HepG2 (cell line): Measurements from ENCODE around the gene ZSCAN26. TPM values are rescaled to one million over a fixed set of nuclear protein-coding genes. Genes with fewer than 3 reads are reported as not detected.

Experiments
- AGO1 ChIP-seq: fragments of 200-400 bp; formaldehyde crosslinking; IDR thresholded peaks from 2 replicates; pipeline ENCODE4 v1.6.1; 2017; ENCODE audit warnings: mild to moderate bottlenecking, low read depth, low read length, moderate library complexity; ENCODE audit not compliant: poor library complexity, severe bottlenecking
- ARHGAP35 ChIP-seq: sonication (generic); formaldehyde crosslinking; IDR thresholded peaks from 2 replicates; pipeline ENCODE4 v1.9.0; 2022; ENCODE audit warnings: mild to moderate bottlenecking, inconsistent platforms, moderate library complexity, missing genetic modification reagents, borderline replicate concordance
- ATF7 ChIP-seq, 2 experiments: fragments of 450-650 bp in 1 of 2; sonication (generic) in 1 of 2; formaldehyde crosslinking in 1 of 2; IDR thresholded peaks; 2 replicates each; pipeline versions ENCODE4 v1.4.0 to v1.6.1; 2016 to 2020; ENCODE audit warnings: antibody characterized with exemption in 1 of 2, mild to moderate bottlenecking in 1 of 2, missing genetic modification reagents in 1 of 2
- BCL6 ChIP-seq: IDR thresholded peaks from 2 replicates; pipeline ENCODE4 v1.6.1; 2016; ENCODE audit warnings: missing genetic modification reagents, missing compliant biosample characterization
- BHLHE40 ChIP-seq: IDR thresholded peaks from 2 replicates; pipeline ENCODE4 v1.6.1; 2011; ENCODE audit warnings: low read length, improper control_type of control experiment
- CREBL2 ChIP-seq: sonication (generic); formaldehyde crosslinking; IDR thresholded peaks from 2 replicates; pipeline ENCODE4 v1.8.1; 2023; ENCODE audit warnings: missing genetic modification reagents, mild to moderate bottlenecking, borderline replicate concordance
- FOXM1 ChIP-seq: sonication (generic); formaldehyde crosslinking; IDR thresholded peaks from 2 replicates; pipeline ENCODE4 v1.5.0; 2020; ENCODE audit warnings: missing genetic modification reagents
- NONO ChIP-seq, 2 experiments: fragments of 450-650 bp in 1 of 2; sonication (generic) in 1 of 2; formaldehyde crosslinking in 1 of 2; IDR thresholded peaks in 1 of 2; conservative IDR thresholded peaks in 1 of 2; 2 replicates each; pipeline versions ENCODE4 v1.6.1 to v1.8.0; 2017 to 2022; ENCODE audit warnings: mild to moderate bottlenecking in 1 of 2, missing genetic modification reagents in 1 of 2, moderate library complexity in 1 of 2
- PTBP1 ChIP-seq: fragments of 200-400 bp; formaldehyde crosslinking; IDR thresholded peaks from 2 replicates; pipeline ENCODE4 v1.6.1; 2018; ENCODE audit warnings: low read length, low read depth; ENCODE audit not compliant: poor library complexity, severe bottlenecking
- SATB2 ChIP-seq: sonication (generic); formaldehyde crosslinking; IDR thresholded peaks from 2 replicates; pipeline ENCODE4 v1.5.0; 2020; ENCODE audit warnings: missing genetic modification reagents
- TBX3 ChIP-seq: fragments of 450-650 bp; IDR thresholded peaks from 2 replicates; pipeline ENCODE4 v1.6.1; 2017; ENCODE audit warnings: antibody characterized with exemption, mild to moderate bottlenecking, inconsistent platforms, borderline replicate concordance
- THAP11 ChIP-seq: IDR thresholded peaks from 2 replicates; pipeline ENCODE4 v1.6.1; 2016; ENCODE audit warnings: missing biosample characterization, missing genetic modification reagents
- THAP8 ChIP-seq: sonication (generic); formaldehyde crosslinking; IDR thresholded peaks from 2 replicates; pipeline ENCODE4 v1.5.1; 2020; ENCODE audit warnings: missing genetic modification reagents, mild to moderate bottlenecking, borderline replicate concordance
- ZNF382 ChIP-seq: sonication (generic); formaldehyde crosslinking; IDR thresholded peaks from 2 replicates; pipeline ENCODE4 v1.5.0; 2020; ENCODE audit warnings: missing genetic modification reagents, mild to moderate bottlenecking, borderline replicate concordance
- ZNF563 ChIP-seq: sonication (generic); formaldehyde crosslinking; IDR thresholded peaks from 2 replicates; pipeline ENCODE4 v1.8.0; 2022; ENCODE audit warnings: mild to moderate bottlenecking, moderate library complexity, missing genetic modification reagents
- ZNF607 ChIP-seq: sonication (generic); formaldehyde crosslinking; IDR thresholded peaks from 2 replicates; pipeline ENCODE4 v1.5.1; 2020; ENCODE audit warnings: missing genetic modification reagents, mild to moderate bottlenecking, borderline replicate concordance
- ZNF614 ChIP-seq: IDR thresholded peaks from 2 replicates; pipeline ENCODE4 v1.6.1; 2018; ENCODE audit warnings: missing biosample characterization, missing genetic modification reagents, inconsistent platforms, borderline replicate concordance
- ZNF775 ChIP-seq: sonication (generic); formaldehyde crosslinking; IDR thresholded peaks from 2 replicates; pipeline ENCODE4 v1.4.0; 2020; ENCODE audit warnings: missing genetic modification reagents, mild to moderate bottlenecking, moderate library complexity, borderline replicate concordance
- polyA plus RNA-seq, 8 experiments: library from polyadenylated mRNA; depleted of rRNA in 3 of 8; stranded (reverse) in 7 of 8; unstranded in 1 of 8; fragments of >200 nt; fragmentation: Illumina TruSeq in 4 of 8; extraction: Trizol in 4 of 8; gene quantifications; 2 replicates each; pipeline versions ENCODE4 v1.2.1 to v1.2.3, GENCODE V29; 2011 to 2016; ENCODE audit warnings: low read depth in 4 of 8, missing spikeins in 1 of 8, mixed read lengths in 1 of 8; ENCODE audit not compliant: insufficient read depth in 1 of 8
- total RNA-seq, 5 experiments: library from RNA; depleted of rRNA; stranded (reverse); fragments of >200 nt; fragmentation: Illumina TruSeq; extraction: Trizol; gene quantifications; 2 replicates each; pipeline ENCODE4 v1.2.3, GENCODE V29; 2016; ENCODE audit warnings: low read depth in 1 of 5
- TF ChIP-seq, protein P1 (sequence below): sonication (generic); formaldehyde crosslinking; IDR thresholded peaks from 2 replicates; pipeline ENCODE4 v1.5.1; 2020; ENCODE audit warnings: missing genetic modification reagents, mild to moderate bottlenecking, borderline replicate concordance
- TF ChIP-seq, protein P2 (sequence below): sonication (generic); formaldehyde crosslinking; IDR thresholded peaks from 2 replicates; pipeline ENCODE4 v1.4.0; 2020; ENCODE audit warnings: mild to moderate bottlenecking, missing genetic modification reagents
- TF ChIP-seq, protein P3 (sequence below): sonication (generic); formaldehyde crosslinking; IDR thresholded peaks from 2 replicates; pipeline ENCODE4 v1.8.0; 2022; ENCODE audit warnings: missing genetic modification reagents, mild to moderate bottlenecking, borderline replicate concordance
- TF ChIP-seq, protein P4 (sequence below): sonication (generic); formaldehyde crosslinking; IDR thresholded peaks from 2 replicates; pipeline ENCODE4 v1.8.1; 2023; ENCODE audit warnings: mild to moderate bottlenecking, missing genetic modification reagents, borderline replicate concordance

Gene ZSCAN26
- total and polyA plus RNA-seq, 2 of the 13 experiments (the other 11 are each of a cell fraction or from before 2014, with no cell fraction given), result 12.0 to 15.6 TPM

GRCh38 chr6:28218312-28219248 lies 48.4 kb upstream of the ZSCAN26 start (continued):
- TF ChIP-seq NONO (IDR thresholded peaks at IDR 0.05), result no peak
- 0 out of 2 replicates have a peak, but pooled peaks have one; percentile 47 for TF ChIP-seq NONO (CRISPR knock-in tag; conservative IDR thresholded peaks at IDR 0.05)
- TF ChIP-seq THAP8 (CRISPR knock-in tag), result 0 out of 2 replicates have a peak, but pooled peaks have one; percentile 23
- peak; percentile 78; the same call in 1 of the 2 replicates for TF ChIP-seq SATB2
- TF ChIP-seq, protein P1, sequence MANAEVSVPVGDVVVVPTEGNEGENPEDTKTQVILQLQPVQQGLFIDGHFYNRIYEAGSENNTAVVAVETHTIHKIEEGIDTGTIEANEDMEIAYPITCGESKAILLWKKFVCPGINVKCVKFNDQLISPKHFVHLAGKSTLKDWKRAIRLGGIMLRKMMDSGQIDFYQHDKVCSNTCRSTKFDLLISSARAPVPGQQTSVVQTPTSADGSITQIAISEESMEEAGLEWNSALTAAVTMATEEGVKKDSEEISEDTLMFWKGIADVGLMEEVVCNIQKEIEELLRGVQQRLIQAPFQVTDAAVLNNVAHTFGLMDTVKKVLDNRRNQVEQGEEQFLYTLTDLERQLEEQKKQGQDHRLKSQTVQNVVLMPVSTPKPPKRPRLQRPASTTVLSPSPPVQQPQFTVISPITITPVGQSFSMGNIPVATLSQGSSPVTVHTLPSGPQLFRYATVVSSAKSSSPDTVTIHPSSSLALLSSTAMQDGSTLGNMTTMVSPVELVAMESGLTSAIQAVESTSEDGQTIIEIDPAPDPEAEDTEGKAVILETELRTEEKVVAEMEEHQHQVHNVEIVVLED, result no peak; the same call in 1 of the 2 replicates
- TF ChIP-seq ZNF563 (CRISPR knock-in tag), result peak; percentile 87
- TF ChIP-seq, protein P2, sequence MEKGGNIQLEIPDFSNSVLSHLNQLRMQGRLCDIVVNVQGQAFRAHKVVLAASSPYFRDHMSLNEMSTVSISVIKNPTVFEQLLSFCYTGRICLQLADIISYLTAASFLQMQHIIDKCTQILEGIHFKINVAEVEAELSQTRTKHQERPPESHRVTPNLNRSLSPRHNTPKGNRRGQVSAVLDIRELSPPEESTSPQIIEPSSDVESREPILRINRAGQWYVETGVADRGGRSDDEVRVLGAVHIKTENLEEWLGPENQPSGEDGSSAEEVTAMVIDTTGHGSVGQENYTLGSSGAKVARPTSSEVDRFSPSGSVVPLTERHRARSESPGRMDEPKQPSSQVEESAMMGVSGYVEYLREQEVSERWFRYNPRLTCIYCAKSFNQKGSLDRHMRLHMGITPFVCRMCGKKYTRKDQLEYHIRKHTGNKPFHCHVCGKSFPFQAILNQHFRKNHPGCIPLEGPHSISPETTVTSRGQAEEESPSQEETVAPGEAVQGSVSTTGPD (CRISPR knock-in tag), result no peak
- TF ChIP-seq ARHGAP35, result no peak
- peak; percentile 72 for TF ChIP-seq THAP11 (CRISPR knock-in tag)
- TF ChIP-seq, protein P3, sequence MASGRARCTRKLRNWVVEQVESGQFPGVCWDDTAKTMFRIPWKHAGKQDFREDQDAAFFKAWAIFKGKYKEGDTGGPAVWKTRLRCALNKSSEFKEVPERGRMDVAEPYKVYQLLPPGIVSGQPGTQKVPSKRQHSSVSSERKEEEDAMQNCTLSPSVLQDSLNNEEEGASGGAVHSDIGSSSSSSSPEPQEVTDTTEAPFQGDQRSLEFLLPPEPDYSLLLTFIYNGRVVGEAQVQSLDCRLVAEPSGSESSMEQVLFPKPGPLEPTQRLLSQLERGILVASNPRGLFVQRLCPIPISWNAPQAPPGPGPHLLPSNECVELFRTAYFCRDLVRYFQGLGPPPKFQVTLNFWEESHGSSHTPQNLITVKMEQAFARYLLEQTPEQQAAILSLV (CRISPR knock-in tag), result no peak
- TF ChIP-seq ATF7 (IDR thresholded peaks at IDR 0.05), result no peak
- no peak for TF ChIP-seq ATF7 (CRISPR knock-in tag; IDR thresholded peaks at IDR 0.05)
- TF ChIP-seq ZNF607 (CRISPR knock-in tag), result peak; percentile 93
- TF ChIP-seq TBX3, result no peak
- no peak; the same call in 1 of the 2 replicates for TF ChIP-seq BCL6 (CRISPR knock-in tag)
- peak; percentile 87 for TF ChIP-seq PTBP1
- no peak for TF ChIP-seq CREBL2 (CRISPR knock-in tag)
- TF ChIP-seq ZNF614, result peak; percentile 65; the same call in 1 of the 2 replicates
- peak; percentile 88; the same call in 1 of the 2 replicates for TF ChIP-seq ZNF775 (CRISPR knock-in tag)
- TF ChIP-seq, protein P4, sequence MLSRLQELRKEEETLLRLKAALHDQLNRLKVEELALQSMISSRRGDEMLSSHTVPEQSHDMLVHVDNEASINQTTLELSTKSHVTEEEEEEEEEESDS (CRISPR knock-in tag), result peak; percentile 26; the same call in 1 of the 2 replicates
- TF ChIP-seq BHLHE40, result no peak
- no peak for TF ChIP-seq ZNF382 (CRISPR knock-in tag)
- no peak for TF ChIP-seq FOXM1 (CRISPR knock-in tag)
- TF ChIP-seq AGO1, result no peak
